ENCODE results near the gene GCNA.
"Not testable (repeated sequence)": the region's sequence is repeated elsewhere in the genome, so short reads cannot be mapped to it uniquely, and the experiment has no call there.

The GCNA gene

DNA sequence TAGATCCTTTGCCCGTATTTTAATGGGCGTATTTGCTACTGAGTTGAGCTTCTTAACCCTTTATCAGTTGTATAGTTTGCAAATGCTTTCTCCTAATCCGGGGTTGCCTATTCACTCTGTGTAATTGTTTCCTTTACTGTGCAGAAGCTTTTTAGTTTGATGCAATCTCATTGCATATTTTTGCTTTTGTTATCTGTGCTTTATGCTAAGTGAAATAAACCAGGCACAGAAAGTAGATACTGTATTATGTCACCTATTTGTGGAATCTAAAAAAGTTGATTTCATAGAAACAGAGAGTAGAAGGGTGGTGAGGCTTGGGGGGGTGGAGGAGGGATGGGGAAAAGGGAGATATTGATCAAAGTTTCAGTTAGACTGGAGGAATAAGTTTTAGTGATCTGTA lies 27.7 kb upstream of the GCNA start:
- H3K79me2 ChIP-seq (ENCODE audit: low read length): peaks cover 72% of the 10 kb centered on the region
- H3K36me3 ChIP-seq (replicated peaks; ENCODE audit: insufficient read depth, low read length): no peaks in the 10 kb centered on the region
- DNase-seq: no peak
- H3F3A ChIP-seq (ENCODE audit: insufficient read depth, low read length): no peaks in the 10 kb centered on the region
- no peak overlapping the region for H3K4me2 ChIP-seq (ENCODE audit: low read depth, low read length)
- H3K4me1 ChIP-seq (ENCODE audit: low read length): no peaks in the 10 kb centered on the region
- H3K4me3 ChIP-seq (ENCODE audit: low read length): no peak overlapping the region
- H4K20me1 ChIP-seq (ENCODE audit: insufficient read depth, low read length): 0 out of 2 replicates have a peak, but pooled peaks cover 5% of the 10 kb centered on the region
- H3K9me2 ChIP-seq (replicated peaks; ENCODE audit: insufficient read depth, low read length): no peaks in the 10 kb centered on the region
- no peak overlapping the region for H3K27ac ChIP-seq (ENCODE audit: low read length)
- no peak overlapping the region for H2AFZ ChIP-seq (ENCODE audit: low read length)
- H3K9ac ChIP-seq (ENCODE audit: low read length): no peak overlapping the region
- no peaks in the 10 kb centered on the region for H3K27me3 ChIP-seq (replicated peaks; ENCODE audit: insufficient read depth, low read length)
- TF ChIP-seq EZH2phosphoT487 (IDR thresholded peaks at IDR 0.05; ENCODE audit: low read length) (no peak), EZH2 (optimal IDR thresholded peaks at IDR 0.05; ENCODE audit: low read depth, low read length) (no peak), CTCF (IDR thresholded peaks at IDR 0.05; ENCODE audit: low read length) (no peak)
- no peaks in the 10 kb centered on the region for H3K9me3 ChIP-seq (replicated peaks; ENCODE audit: insufficient read depth, low read length)

DNA sequence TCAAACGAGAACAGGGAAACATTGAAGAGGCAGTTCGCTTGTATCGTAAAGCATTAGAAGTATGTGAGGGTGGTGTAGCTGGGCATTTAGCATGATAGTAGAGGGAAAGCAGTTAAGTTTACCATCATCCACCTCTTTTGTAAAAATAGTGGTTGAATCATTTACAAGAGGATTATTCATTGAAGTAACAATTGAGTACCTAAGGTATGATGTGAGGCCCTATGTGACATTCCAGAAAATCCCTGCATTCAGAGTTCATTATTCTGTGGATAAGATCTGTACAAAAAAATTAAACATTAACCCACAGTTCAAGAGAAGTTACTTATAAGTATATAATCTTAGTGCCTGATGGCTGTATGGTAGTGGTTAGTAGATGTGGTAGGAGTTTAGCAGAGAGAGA lies 22.2 kb upstream of the GCNA start:
- peaks cover 4% of the 10 kb centered on the region; the same call in 1 of the 2 replicates for H3K36me3 ChIP-seq (replicated peaks; ENCODE audit: insufficient read depth, low read length)
- no peak overlapping the region for H3K4me3 ChIP-seq (ENCODE audit: low read length)
- H4K20me1 ChIP-seq (ENCODE audit: insufficient read depth, low read length): no peaks in the 10 kb centered on the region
- no peak overlapping the region for H3K9ac ChIP-seq (ENCODE audit: low read length)
- no peak overlapping the region for H3K4me2 ChIP-seq (ENCODE audit: low read depth, low read length)
- no peaks in the 10 kb centered on the region for H3K9me3 ChIP-seq (replicated peaks; ENCODE audit: insufficient read depth, low read length)
- no peak for TF ChIP-seq EZH2phosphoT487 (IDR thresholded peaks at IDR 0.05; ENCODE audit: low read length)
- TF ChIP-seq EZH2 (optimal IDR thresholded peaks at IDR 0.05; ENCODE audit: low read depth, low read length): no peak
- TF ChIP-seq CTCF (IDR thresholded peaks at IDR 0.05; ENCODE audit: low read length): no peak
- no peaks in the 10 kb centered on the region for H3K4me1 ChIP-seq (ENCODE audit: low read length)
- no peaks in the 10 kb centered on the region for H3F3A ChIP-seq (ENCODE audit: insufficient read depth, low read length)
- no peak overlapping the region for H2AFZ ChIP-seq (ENCODE audit: low read length)
- H3K9me2 ChIP-seq (replicated peaks; ENCODE audit: insufficient read depth, low read length): no peaks in the 10 kb centered on the region
- H3K27ac ChIP-seq (ENCODE audit: low read length): no peak overlapping the region
- H3K27me3 ChIP-seq (replicated peaks; ENCODE audit: insufficient read depth, low read length): no peaks in the 10 kb centered on the region
- peaks cover 36% of the 10 kb centered on the region for H3K79me2 ChIP-seq (ENCODE audit: low read length)
- DNase-seq: no peak

DNA sequence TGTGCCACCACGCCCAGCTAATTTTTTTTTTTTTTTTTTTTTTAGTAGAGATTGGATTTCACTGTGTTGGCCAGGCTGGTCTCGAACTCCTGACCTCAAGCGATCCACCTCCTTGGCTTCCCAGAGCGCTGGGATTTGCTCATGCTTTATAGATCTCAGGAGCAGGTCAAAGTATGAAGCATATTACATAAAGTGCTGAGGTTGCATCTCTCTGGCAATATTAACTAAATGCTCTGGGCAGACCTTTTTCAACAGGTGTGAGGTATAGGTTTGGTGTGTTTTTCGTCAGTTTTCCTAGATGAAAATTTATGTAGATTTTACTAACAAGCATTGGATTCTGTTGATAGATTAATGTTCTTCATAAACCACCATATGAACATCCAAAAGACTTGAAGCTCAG lies 19.3 kb upstream of the GCNA start:
- H3K4me1 ChIP-seq (ENCODE audit: low read length): no peaks in the 10 kb centered on the region
- no peaks in the 10 kb centered on the region for H3K9me3 ChIP-seq (replicated peaks; ENCODE audit: insufficient read depth, low read length)
- peaks cover 13% of the 10 kb centered on the region for H3K36me3 ChIP-seq (replicated peaks; ENCODE audit: insufficient read depth, low read length)
- DNase-seq: no peak
- no peak overlapping the region for H3K9ac ChIP-seq (ENCODE audit: low read length)
- H2AFZ ChIP-seq (ENCODE audit: low read length): no peak overlapping the region
- H3K27ac ChIP-seq (ENCODE audit: low read length): no peak overlapping the region
- H4K20me1 ChIP-seq (ENCODE audit: insufficient read depth, low read length): no peaks in the 10 kb centered on the region
- TF ChIP-seq CTCF (IDR thresholded peaks at IDR 0.05; ENCODE audit: low read length) (no peak), EZH2 (optimal IDR thresholded peaks at IDR 0.05; ENCODE audit: low read depth, low read length) (no peak), EZH2phosphoT487 (IDR thresholded peaks at IDR 0.05; ENCODE audit: low read length) (no peak)
- peaks cover 41% of the 10 kb centered on the region for H3K79me2 ChIP-seq (ENCODE audit: low read length)
- no peaks in the 10 kb centered on the region for H3K27me3 ChIP-seq (replicated peaks; ENCODE audit: insufficient read depth, low read length)
- H3K9me2 ChIP-seq (replicated peaks; ENCODE audit: insufficient read depth, low read length): no peaks in the 10 kb centered on the region
- no peaks in the 10 kb centered on the region for H3F3A ChIP-seq (ENCODE audit: insufficient read depth, low read length)
- H3K4me2 ChIP-seq (ENCODE audit: low read depth, low read length): no peak overlapping the region
- H3K4me3 ChIP-seq (ENCODE audit: low read length): no peak overlapping the region

DNA sequence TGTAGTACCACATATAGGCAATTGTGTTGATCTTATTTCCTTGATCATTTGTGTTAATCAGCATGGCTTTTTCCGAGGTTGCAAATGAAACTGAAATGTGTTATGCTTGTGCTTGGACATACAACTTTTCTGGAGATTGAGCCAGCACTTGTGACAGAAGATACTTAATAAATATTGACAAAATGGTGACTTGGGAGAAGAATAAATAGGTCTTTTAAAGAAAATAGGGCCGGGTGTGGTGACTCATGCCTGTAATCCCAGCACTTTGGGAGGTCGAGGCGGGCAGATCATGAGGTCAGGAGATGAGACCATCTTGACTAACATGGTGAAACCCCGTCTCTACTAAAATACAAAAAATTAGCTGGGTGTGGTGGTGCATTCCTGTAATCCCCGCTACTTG lies 18.5 kb upstream of the GCNA start:
- H3K9me2 ChIP-seq (replicated peaks; ENCODE audit: insufficient read depth, low read length); H4K20me1 ChIP-seq (ENCODE audit: insufficient read depth, low read length); DNase-seq; H2AFZ ChIP-seq (ENCODE audit: low read length); H3K9ac ChIP-seq (ENCODE audit: low read length); H3K4me3 ChIP-seq (ENCODE audit: low read length); H3K4me2 ChIP-seq (ENCODE audit: low read depth, low read length); H3K9me3 ChIP-seq (replicated peaks; ENCODE audit: insufficient read depth, low read length); H3K27ac ChIP-seq (ENCODE audit: low read length); H3K4me1 ChIP-seq (ENCODE audit: low read length); H3K27me3 ChIP-seq (replicated peaks; ENCODE audit: insufficient read depth, low read length); H3F3A ChIP-seq (ENCODE audit: insufficient read depth, low read length): not testable (repeated sequence)
- Histone ChIP-seq H3K79me2 (ENCODE audit: low read length) (peaks cover 43% of the 10 kb centered on the region), H3K36me3 (replicated peaks; ENCODE audit: insufficient read depth, low read length) (peaks cover 13% of the 10 kb centered on the region)
